ENCODE data around the gene PDCD1.

DNA sequence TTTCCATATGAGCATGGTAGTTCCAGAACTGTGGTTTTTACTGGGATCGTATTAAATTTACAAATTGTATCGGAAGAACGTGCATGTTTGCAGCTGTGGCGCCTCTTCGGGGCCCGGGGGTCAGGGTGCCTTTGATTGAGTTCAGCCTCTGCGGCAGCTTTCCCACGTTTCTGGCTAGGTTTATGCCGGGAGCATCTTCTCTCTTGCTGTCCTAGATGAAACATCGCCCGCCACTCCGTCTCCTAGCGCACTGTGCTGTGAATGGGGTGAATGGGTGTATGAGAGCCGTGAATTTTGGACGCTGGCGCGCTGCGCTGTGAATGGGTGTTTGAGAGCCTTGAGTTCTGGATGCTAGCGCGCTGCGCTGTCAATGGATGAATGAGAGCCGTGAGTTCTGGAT, 12.3 kb downstream of the PDCD1 start:
- TF ChIP-seq, protein P1, sequence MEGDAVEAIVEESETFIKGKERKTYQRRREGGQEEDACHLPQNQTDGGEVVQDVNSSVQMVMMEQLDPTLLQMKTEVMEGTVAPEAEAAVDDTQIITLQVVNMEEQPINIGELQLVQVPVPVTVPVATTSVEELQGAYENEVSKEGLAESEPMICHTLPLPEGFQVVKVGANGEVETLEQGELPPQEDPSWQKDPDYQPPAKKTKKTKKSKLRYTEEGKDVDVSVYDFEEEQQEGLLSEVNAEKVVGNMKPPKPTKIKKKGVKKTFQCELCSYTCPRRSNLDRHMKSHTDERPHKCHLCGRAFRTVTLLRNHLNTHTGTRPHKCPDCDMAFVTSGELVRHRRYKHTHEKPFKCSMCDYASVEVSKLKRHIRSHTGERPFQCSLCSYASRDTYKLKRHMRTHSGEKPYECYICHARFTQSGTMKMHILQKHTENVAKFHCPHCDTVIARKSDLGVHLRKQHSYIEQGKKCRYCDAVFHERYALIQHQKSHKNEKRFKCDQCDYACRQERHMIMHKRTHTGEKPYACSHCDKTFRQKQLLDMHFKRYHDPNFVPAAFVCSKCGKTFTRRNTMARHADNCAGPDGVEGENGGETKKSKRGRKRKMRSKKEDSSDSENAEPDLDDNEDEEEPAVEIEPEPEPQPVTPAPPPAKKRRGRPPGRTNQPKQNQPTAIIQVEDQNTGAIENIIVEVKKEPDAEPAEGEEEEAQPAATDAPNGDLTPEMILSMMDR (IDR thresholded peaks at IDR 0.05; ENCODE audit: poor library complexity), result no peak
- no peak for TF ChIP-seq EZH2 (IDR thresholded peaks at IDR 0.05; ENCODE audit: borderline replicate concordance)
